Activated CD8-positive, alpha-beta T cell treated with anti-CD3 and anti-CD28 coated beads for 36 hours (primary cell): ENCODE measurements around the gene C1orf167. TPM values are rescaled to one million over a fixed set of nuclear protein-coding genes. Genes with fewer than 3 reads are reported as not detected.
"Not testable (repeated sequence)": the region's sequence is repeated elsewhere in the genome, so short reads cannot be mapped to it uniquely, and the experiment has no call there.

Experiments
- ATAC-seq: fragments of 200-7000 bp; cut with Tn5 transposase; one replicate; pipeline ENCODE4 v1.10.0; 2021; ENCODE audit warnings: mild to moderate bottlenecking, moderate library complexity
- CTCF ChIA-PET: fragments of 350-600 bp; sonication (Branson Sonifier 250); formaldehyde crosslinking; loops from one replicate; lab custom pipeline; 2021; ENCODE audit warnings: antibody characterized with exemption; lab: Charles Lee
- POLR2A ChIA-PET: fragments of 350-600 bp; sonication (Branson Sonifier 250); formaldehyde crosslinking; loops from one replicate; lab custom pipeline; 2021; ENCODE audit warnings: antibody characterized with exemption; lab: Charles Lee
- DNase-seq: peaks from one replicate; pipeline ENCODE4 v3.0.0-alpha.2; 2020
- H3K27ac Mint-ChIP-seq: one replicate; pipeline ENCODE4 v1.8.0; 2021; ENCODE audit warnings: mild to moderate bottlenecking, mixed read lengths
- H3K27me3 Mint-ChIP-seq: one replicate; pipeline ENCODE4 v1.8.0; 2021; ENCODE audit warnings: mixed read lengths
- H3K36me3 Mint-ChIP-seq: one replicate; pipeline ENCODE4 v1.8.0; 2021; ENCODE audit warnings: low read depth, mixed read lengths
- H3K4me1 Mint-ChIP-seq: one replicate; pipeline ENCODE4 v1.8.0; 2021; ENCODE audit warnings: low read depth, mixed read lengths
- H3K4me3 Mint-ChIP-seq: one replicate; pipeline ENCODE4 v1.8.0; 2021; ENCODE audit warnings: mild to moderate bottlenecking, moderate library complexity, mixed read lengths
- H3K9me3 Mint-ChIP-seq: one replicate; pipeline ENCODE4 v1.8.0; 2021; ENCODE audit warnings: mixed read lengths
- intact Hi-C: fragments of 100-400 bp; cut with micrococcal nuclease; formaldehyde crosslinking; loops from one replicate; pipeline ENCODE4 v1.10.0; 2022
- total RNA-seq, 2 experiments: library from RNA; stranded (reverse); gene quantifications; one replicate each; pipeline ENCODE4 v1.2.3, GENCODE V29; 2021
- TF ChIP-seq, protein P1 (sequence below): fragments of 200-600 bp; IDR thresholded peaks from one replicate; pipeline ENCODE4 v1.8.0; 2022; ENCODE audit warnings: antibody characterized with exemption, mild to moderate bottlenecking

The C1orf167 gene
- total RNA-seq, 2 experiments from 2014 or later, result not detected

DNA sequence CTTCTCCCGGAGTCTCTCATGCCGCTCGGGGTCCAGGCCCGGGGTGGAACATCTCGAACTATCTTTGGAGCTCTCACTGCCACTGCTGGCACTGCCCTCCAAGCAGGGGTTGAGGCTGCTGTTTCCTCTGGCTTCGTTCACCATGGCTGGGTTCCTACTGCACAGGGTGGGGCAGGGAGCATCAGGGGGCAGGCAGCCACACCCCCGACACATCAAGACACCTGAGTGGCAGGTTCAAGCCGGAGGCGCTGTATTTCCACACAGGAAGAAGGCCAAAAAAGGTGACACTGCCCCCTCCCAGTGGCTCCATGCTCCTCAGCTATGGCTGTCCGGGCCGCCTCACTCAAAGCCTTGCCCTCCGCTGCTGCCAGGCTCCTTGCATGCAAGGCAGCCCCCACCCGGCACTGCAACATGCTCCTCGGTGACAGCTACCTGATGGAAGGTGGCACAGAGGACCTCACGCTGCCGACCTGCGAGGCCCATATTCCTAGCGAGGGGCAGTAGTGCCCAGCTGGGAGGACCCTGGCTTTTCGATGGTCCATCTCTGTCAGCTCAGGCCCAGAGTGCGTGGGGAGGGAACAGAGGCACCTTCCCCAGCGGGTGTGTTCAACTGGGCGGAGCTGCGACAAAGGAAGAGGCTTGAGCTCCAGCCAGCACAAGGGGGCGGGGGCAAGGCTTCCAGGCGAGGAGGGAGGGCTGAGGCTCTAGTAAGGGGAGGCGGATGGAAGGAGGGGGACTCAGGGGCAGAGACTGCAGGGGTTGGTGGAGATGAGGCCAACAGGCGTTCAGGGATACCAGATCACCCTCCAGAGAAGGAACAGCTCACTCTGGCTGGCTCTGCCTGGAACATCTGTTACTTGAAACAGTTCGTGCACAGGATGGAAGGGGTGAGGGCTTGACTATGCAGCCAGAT is 41.2 kb downstream of the C1orf167 start:
- peak; percentile 87 for DNase-seq
- Mint-ChIP-seq H3K36me3 (peaks cover 8% of the 10 kb centered on the region), H3K4me1 (peaks cover 46% of the 10 kb centered on the region), H3K4me3 (peak overlapping the region; percentile 72), H3K9me3 (no peaks in the 10 kb centered on the region), H3K27me3 (no peaks in the 10 kb centered on the region), H3K27ac (peak overlapping the region; percentile 79)
- CTCF ChIA-PET, result interaction anchor here (0.8 to 1.7 kb wide), 5 partner anchors 12 to 139 kb away, joined by 3 to 6 read pairs (median 5); partner anchors contain the start of gene FBXO6
- ATAC-seq, result peak; percentile 54
- TF ChIP-seq, protein P1, sequence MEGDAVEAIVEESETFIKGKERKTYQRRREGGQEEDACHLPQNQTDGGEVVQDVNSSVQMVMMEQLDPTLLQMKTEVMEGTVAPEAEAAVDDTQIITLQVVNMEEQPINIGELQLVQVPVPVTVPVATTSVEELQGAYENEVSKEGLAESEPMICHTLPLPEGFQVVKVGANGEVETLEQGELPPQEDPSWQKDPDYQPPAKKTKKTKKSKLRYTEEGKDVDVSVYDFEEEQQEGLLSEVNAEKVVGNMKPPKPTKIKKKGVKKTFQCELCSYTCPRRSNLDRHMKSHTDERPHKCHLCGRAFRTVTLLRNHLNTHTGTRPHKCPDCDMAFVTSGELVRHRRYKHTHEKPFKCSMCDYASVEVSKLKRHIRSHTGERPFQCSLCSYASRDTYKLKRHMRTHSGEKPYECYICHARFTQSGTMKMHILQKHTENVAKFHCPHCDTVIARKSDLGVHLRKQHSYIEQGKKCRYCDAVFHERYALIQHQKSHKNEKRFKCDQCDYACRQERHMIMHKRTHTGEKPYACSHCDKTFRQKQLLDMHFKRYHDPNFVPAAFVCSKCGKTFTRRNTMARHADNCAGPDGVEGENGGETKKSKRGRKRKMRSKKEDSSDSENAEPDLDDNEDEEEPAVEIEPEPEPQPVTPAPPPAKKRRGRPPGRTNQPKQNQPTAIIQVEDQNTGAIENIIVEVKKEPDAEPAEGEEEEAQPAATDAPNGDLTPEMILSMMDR, result no peak
- intact Hi-C loops, result no loop called here
- POLR2A ChIA-PET, result interaction anchor here (0.6 to 6.5 kb wide), 4 partner anchors 16 to 106 kb away, joined by 3 to 123 read pairs (median 4); no protein-coding TSS in a partner anchor

DNA sequence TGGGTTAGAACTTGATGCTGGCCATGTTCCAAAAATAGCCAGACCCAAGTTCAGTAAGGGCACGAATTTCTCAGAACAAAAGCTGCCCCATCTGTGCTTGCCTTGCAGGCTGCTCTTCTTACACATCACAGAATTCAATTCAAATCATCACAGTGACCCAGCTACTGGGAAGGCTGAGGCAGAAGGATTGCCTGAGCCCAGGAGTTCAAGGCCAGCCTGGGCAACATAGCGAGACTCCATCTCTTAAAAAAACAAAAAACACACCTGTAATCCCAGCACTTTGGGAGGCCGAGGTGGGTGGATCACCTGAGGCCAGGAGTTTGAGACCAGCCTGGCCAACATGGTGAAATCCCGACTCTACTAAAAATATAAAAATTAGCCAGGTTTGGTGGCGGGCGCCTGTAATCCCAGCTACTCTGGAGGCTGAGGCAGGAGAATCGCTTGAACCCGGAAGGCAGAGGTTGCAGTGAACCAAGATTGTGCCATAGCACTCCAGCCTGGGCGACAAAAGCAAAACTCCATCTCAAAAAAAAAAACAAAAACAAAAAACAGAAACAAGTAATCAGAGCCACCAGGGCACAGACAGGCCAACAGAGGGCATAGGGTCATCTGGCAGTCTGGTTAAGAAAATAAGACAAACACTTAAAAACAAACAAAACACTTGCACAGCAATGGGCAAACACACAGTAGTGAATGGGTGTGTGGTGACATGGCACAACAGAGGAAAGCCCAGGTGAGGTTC is 42.1 kb downstream of the C1orf167 start:
- intact Hi-C loops, DNase-seq, ATAC-seq, H3K9me3 Mint-ChIP-seq, H3K36me3 Mint-ChIP-seq, H3K27me3 Mint-ChIP-seq: not testable (repeated sequence)
- ChIA-PET CTCF (interaction anchor here (1.0 to 1.7 kb wide), 2 partner anchors 34 to 140 kb away, joined by 4 to 5 read pairs; partner anchors contain the start of gene FBXO6), POLR2A (interaction anchor here (0.6 to 6.5 kb wide), 7 partner anchors 14 to 127 kb away, joined by 3 to 123 read pairs (median 3); no protein-coding TSS in a partner anchor)
- H3K27ac Mint-ChIP-seq, result peak overlapping the region; percentile 79
- H3K4me1 Mint-ChIP-seq, result peaks cover 51% of the 10 kb centered on the region
- peak overlapping the region; percentile 90 for H3K4me3 Mint-ChIP-seq

DNA sequence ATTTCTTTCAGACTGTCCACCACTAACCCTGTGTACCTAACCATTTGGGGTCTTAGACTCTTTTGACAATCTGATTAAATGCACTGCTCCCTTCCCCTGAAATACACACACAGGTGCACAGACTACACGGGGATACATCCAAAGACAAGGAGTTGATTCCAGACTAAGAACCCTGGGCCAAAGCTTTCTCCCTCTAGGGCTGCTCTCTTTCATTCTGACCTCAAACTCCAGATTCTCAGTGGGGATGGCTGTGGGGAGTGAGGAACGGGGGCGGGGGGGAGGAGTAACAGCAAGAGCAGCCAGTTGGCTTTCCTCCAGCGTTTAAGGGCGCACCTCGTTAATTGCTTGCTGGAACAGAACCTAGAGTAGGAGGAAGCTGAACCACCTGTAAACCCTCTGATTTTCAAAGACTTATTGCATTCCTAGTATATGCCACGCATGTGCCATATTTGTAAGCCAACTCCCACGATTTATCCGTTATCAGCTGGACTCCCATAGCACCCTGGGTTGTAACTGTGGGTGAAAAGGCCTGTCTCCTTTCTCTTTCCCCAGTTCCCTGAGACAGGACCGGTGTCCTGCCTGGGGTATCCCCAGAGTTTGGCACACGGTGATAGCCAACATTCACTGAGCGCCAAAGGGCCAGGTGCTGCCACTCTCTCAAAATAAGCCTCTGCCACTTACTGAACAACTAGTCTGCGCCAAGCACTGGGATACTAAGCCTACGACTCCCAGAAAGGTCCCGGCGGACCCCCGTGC is 42.9 kb downstream of the C1orf167 start:
- Mint-ChIP-seq H3K27ac (peak overlapping the region; percentile 89), H3K36me3 (peaks cover 14% of the 10 kb centered on the region), H3K9me3 (no peaks in the 10 kb centered on the region), H3K4me3 (peak overlapping the region; percentile 90), H3K4me1 (peaks cover 55% of the 10 kb centered on the region), H3K27me3 (no peaks in the 10 kb centered on the region)
- no peak for ATAC-seq
- intact Hi-C loops, result no loop called here
- ChIA-PET CTCF (no interaction called here), POLR2A (interaction anchor here (0.6 to 6.5 kb wide), 5 partner anchors 14 to 127 kb away, joined by 3 to 123 read pairs (median 3); no protein-coding TSS in a partner anchor)
- TF ChIP-seq, protein P1, result no peak
- DNase-seq, result peak; percentile 57

DNA sequence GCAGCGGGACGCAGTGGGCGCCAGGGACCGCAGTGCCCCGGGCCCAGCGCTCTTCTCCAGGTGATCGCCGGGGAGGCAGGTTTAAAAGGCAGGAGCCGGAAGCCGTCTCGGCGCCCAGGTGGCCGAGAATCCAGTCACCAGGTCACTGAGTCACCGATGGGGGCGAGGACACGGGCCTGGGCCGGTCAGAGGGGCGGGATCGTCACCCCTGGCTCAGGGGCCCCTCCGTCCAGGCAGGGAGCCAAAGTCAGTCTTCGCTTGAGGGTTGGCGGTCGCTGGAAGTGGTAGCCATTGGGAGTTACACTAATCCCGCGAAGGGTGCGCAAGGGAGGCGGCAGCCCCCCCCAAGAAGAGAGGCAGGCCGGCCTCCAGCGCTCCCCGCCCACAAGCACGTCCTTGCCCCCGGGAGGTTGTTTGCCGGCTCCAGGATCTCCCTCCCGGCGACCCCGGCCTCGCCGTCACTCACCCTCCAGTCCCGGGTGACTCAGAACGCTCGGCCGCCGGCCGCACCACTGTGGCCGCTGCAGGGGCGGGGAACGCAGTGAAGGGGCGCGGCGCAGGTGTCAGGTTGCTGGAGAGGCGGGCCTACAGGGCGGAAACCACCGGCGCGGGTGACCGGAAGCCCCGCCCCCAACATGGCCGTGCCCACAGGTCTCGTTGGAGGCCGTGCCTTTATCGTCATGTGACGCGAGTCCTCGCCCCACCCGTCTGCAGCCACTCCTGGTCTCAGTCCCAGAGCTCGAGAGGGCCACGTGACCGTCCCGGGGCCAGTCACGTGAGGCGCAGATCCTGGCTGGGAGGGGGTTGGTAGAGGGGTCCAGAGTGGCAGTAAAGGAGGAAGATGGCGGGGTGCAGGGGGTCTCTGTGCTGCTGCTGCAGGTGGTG is 43.7 kb downstream of the C1orf167 start, which contains the start of the genes CLCN6 and MTHFR:
TSS of gene CLCN6 (plus strand) at position 770 of the 885 bp plus-strand sequence. CDS start at position 842, 72 bp downstream.
TSS of gene MTHFR (minus strand) at position 543 of the 885 bp plus-strand sequence. CDS start 2,848 bp downstream, outside the sequence.
- Mint-ChIP-seq H3K27me3 (no peaks in the 10 kb centered on the region), H3K9me3 (no peaks in the 10 kb centered on the region), H3K4me3 (peak within 1 kb of the TSS; percentile 90), H3K27ac (peak within 1 kb of the TSS; percentile 89), H3K36me3 (peaks cover 13% of the 10 kb centered on the region), H3K4me1 (peaks cover 55% of the 10 kb centered on the region)
- CTCF ChIA-PET, result interaction anchor here (1.5 to 2.1 kb wide), 5 partner anchors 20 to 102 kb away, joined by 3 to 7 read pairs (median 5); no protein-coding TSS in a partner anchor
- POLR2A ChIA-PET, result interaction anchor here (0.6 to 6.5 kb wide), 8 partner anchors 17 to 177 kb away, joined by 3 to 123 read pairs (median 3); partner anchors contain the start of gene MFN2
- DNase-seq (peak; percentile 99), ATAC-seq (peak; percentile 88)
- intact Hi-C loops, result no loop called here
- TF ChIP-seq, protein P1, result no peak
